Naive thymus-derived CD4-positive, alpha-beta T cell (primary cell): ENCODE data around the gene RNF150. TPM values are rescaled to one million over a fixed set of nuclear protein-coding genes. Genes with fewer than 3 reads are reported as not detected.

ENCODE experiments used
- ATAC-seq: fragments of 150-1000 bp; cut with Tn5 transposase; 2 replicates; pipeline ENCODE4 v1.10.0; 2021; ENCODE audit warnings: mild to moderate bottlenecking, moderate library complexity
- CTCF ChIA-PET: fragments of 350-600 bp; sonication (Branson Sonifier 250); formaldehyde crosslinking; loops from one replicate; lab custom pipeline; 2021; ENCODE audit warnings: antibody characterized with exemption; lab: Charles Lee
- POLR2A ChIA-PET: fragments of 350-600 bp; sonication (Branson Sonifier 250); formaldehyde crosslinking; loops from one replicate; lab custom pipeline; 2021; ENCODE audit warnings: antibody characterized with exemption, inconsistent platforms; lab: Charles Lee
- DNase-seq, 9 donors: peaks; one replicate each; pipeline versions ENCODE4 v3.0.0 to v3.0.0-alpha.2; 2020 to 2022; ENCODE audit warnings: mixed read lengths in 1 of 9
- H3K27ac ChIP-seq: one replicate; pipeline ENCODE4 v1.7.0; 2013; ENCODE audit warnings: mild to moderate bottlenecking, low read depth, low read length, moderate library complexity
- H3K27me3 ChIP-seq, 2 donors: one replicate each; pipeline ENCODE4 v1.7.0; 2013; ENCODE audit warnings: low read length in 2 of 2, mild to moderate bottlenecking in 2 of 2, moderate library complexity in 2 of 2; ENCODE audit not compliant: control insufficient read depth in 2 of 2, insufficient read depth in 2 of 2
- H3K36me3 ChIP-seq, 3 experiments: 1 replicate in 2 of 3; 2 replicates in 1 of 3; pipeline ENCODE4 v1.7.0; 2013; ENCODE audit warnings: low read length in 3 of 3, mild to moderate bottlenecking in 3 of 3, moderate library complexity in 1 of 3; ENCODE audit not compliant: insufficient read depth in 3 of 3, control insufficient read depth in 2 of 3
- H3K4me1 ChIP-seq, 2 donors: one replicate each; pipeline ENCODE4 v1.7.0; 2013; ENCODE audit warnings: low read length in 2 of 2, mild to moderate bottlenecking in 2 of 2, moderate library complexity in 1 of 2; ENCODE audit not compliant: control insufficient read depth in 2 of 2, insufficient read depth in 2 of 2
- H3K4me3 ChIP-seq: 2 replicates; pipeline ENCODE4 v1.7.0; 2013; ENCODE audit warnings: mild to moderate bottlenecking, low read length
- H3K9me3 ChIP-seq, 3 experiments: 1 replicate in 2 of 3; 2 replicates in 1 of 3; pipeline ENCODE4 v1.7.0; 2013; ENCODE audit warnings: low read length in 3 of 3; ENCODE audit not compliant: control insufficient read depth in 2 of 3
- H3K27ac Mint-ChIP-seq, 9 donors: one replicate each; pipeline ENCODE4 v1.8.0; 2020 to 2022; ENCODE audit warnings: mixed read lengths in 9 of 9, mild to moderate bottlenecking in 8 of 9, moderate library complexity in 5 of 9, inconsistent platforms in 2 of 9
- H3K27me3 Mint-ChIP-seq, 5 donors: one replicate each; pipeline ENCODE4 v1.8.0; 2021 to 2022; ENCODE audit warnings: mixed read lengths in 5 of 5, mild to moderate bottlenecking in 1 of 5
- H3K36me3 Mint-ChIP-seq, 5 donors: one replicate each; pipeline ENCODE4 v1.8.0; 2020 to 2022; ENCODE audit warnings: mixed read lengths in 5 of 5, mild to moderate bottlenecking in 3 of 5, inconsistent platforms in 1 of 5
- H3K4me1 Mint-ChIP-seq, 7 donors: one replicate each; pipeline ENCODE4 v1.8.0; 2020 to 2022; ENCODE audit warnings: mixed read lengths in 7 of 7, mild to moderate bottlenecking in 3 of 7, inconsistent platforms in 1 of 7
- H3K4me3 Mint-ChIP-seq, 10 donors: one replicate each; pipeline ENCODE4 v1.8.0; 2020 to 2022; ENCODE audit warnings: mild to moderate bottlenecking in 10 of 10, mixed read lengths in 10 of 10, moderate library complexity in 6 of 10, inconsistent platforms in 2 of 10
- H3K9me3 Mint-ChIP-seq, 11 donors: one replicate each; pipeline ENCODE4 v1.8.0; 2020 to 2022; ENCODE audit warnings: mixed read lengths in 11 of 11, mild to moderate bottlenecking in 4 of 11, inconsistent platforms in 1 of 11, moderate library complexity in 1 of 11
- intact Hi-C, 2 donors: fragments of 100-400 bp; cut with micrococcal nuclease; formaldehyde crosslinking; loops; one replicate each; pipeline ENCODE4 v1.15.1; 2023
- polyA plus RNA-seq, 2 donors: library from polyadenylated mRNA; unstranded; fragments of 300-500 nt; fragmentation: Illumina TruSeq; gene quantifications; one replicate each; pipeline ENCODE4 v1.2.3, GENCODE V29; 2021
- total RNA-seq, 6 experiments: library from RNA in 5 of 6; stranded (reverse) in 5 of 6; gene quantifications; 1 replicate in 5 of 6; 2 replicates in 1 of 6; pipeline ENCODE4 v1.2.3 and lab custom pipeline; 2021 to 2026

Gene RNF150
- total and polyA plus RNA-seq, 7 experiments from 2014 or later = 0.02 TPM; not detected in 6

- Mint-ChIP-seq H3K27me3 (peaks cover 6 to 13% (median 11%) of the 10 kb centered on the region in 5 donors), H3K4me3 (no peak overlapping the region), H3K27ac (no peak overlapping the region), H3K9me3 (peaks cover 0 to 7% (median 2%) of the 10 kb centered on the region in 11 donors), H3K4me1 (no peaks in the 10 kb centered on the region), H3K36me3 (no peaks in the 10 kb centered on the region)
- no peak for ATAC-seq
- no peak for DNase-seq
- ChIA-PET CTCF (no interaction called here), POLR2A (no interaction called here)
- Histone ChIP-seq H3K27me3 (no peaks in the 10 kb centered on the region), H3K4me3 (no peak overlapping the region), H3K4me1 (no peaks in the 10 kb centered on the region), H3K36me3 (no peaks in the 10 kb centered on the region), H3K9me3 (no peaks in the 10 kb centered on the region), H3K27ac (no peak overlapping the region)
- intact Hi-C loops = no loop called here
Measured at GRCh38 chr4:141121101-141121500, 12.2 kb downstream of the RNF150 start.

DNA sequence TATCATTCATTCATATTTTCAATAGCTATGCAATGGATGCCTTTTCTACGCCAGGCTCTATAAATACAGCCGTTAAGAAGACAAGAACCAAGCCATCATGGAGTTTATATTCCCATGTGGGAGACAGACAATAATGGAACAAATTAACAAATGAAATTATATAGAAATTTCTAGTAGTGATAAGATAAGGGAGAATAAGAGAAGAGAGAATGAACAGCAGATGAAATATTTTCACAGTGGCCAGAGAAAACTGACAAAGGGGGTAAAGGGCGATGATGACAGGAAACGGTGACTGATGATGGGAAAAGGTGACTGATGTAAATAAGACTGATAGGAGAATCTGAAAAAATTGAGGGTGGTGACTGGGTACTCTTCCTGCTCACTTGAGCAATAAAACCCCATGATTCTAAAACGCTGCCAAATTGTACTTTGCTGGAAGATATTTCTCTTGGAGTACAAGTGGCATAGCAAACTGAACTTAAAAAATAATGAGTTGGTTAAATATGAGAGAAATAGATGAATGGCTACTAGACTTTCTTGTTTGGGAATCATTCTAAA, 13.2 kb downstream of the RNF150 start:
- Mint-ChIP-seq H3K4me1 (no peaks in the 10 kb centered on the region), H3K36me3 (no peaks in the 10 kb centered on the region), H3K9me3 (peaks cover 0 to 13% (median 5%) of the 10 kb centered on the region in 11 donors), H3K4me3 (no peak overlapping the region), H3K27ac (no peak overlapping the region), H3K27me3 (peaks cover 0 to 12% (median 8%) of the 10 kb centered on the region in 5 donors)
- Histone ChIP-seq H3K9me3 (no peaks in the 10 kb centered on the region), H3K4me1 (no peaks in the 10 kb centered on the region), H3K27me3 (no peaks in the 10 kb centered on the region), H3K36me3 (no peaks in the 10 kb centered on the region), H3K4me3 (no peak overlapping the region), H3K27ac (no peak overlapping the region)
- ATAC-seq (no peak), DNase-seq (no peak)
- POLR2A ChIA-PET = no interaction called here
- intact Hi-C loops = no loop called here
- CTCF ChIA-PET = no interaction called here

- intact Hi-C loops = no loop called here
- CTCF ChIA-PET = no interaction called here
Measured at GRCh38 chr4:141119071-141119470, 14.2 kb downstream of the RNF150 start.

DNA sequence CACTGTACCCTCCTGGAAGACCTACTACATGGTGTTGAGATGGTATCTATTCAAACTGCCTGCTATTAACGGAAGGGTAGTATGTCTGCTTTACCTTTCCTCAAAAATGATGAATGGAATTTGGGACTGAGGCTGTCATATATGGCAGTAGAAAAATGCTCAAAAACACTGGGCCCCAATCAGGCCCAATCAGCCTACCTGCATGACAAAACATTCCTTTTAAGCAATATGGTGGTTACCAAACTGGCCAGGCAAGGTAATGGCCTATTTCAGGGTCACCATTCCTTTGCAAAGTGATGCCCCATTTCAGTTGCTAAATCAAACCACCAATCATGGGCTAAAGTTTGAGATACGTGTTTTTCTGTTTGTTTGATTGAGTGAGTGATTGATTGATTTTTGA, 14.9 kb downstream of the RNF150 start:
- H3K9me3 ChIP-seq = no peaks in the 10 kb centered on the region
- no peaks in the 10 kb centered on the region for H3K27me3 ChIP-seq
- ChIA-PET CTCF (no interaction called here), POLR2A (no interaction called here)
- Mint-ChIP-seq H3K9me3 (peaks cover 0 to 29% (median 6%) of the 10 kb centered on the region in 11 donors), H3K27ac (no peak overlapping the region), H3K4me1 (no peaks in the 10 kb centered on the region), H3K4me3 (no peak overlapping the region), H3K27me3 (peaks cover 0 to 23% (median 10%) of the 10 kb centered on the region in 5 donors), H3K36me3 (peaks cover 0 to 5% (median 0%) of the 10 kb centered on the region in 5 donors)
- no peaks in the 10 kb centered on the region for H3K4me1 ChIP-seq
- H3K36me3 ChIP-seq = no peaks in the 10 kb centered on the region
- no peak for ATAC-seq
- DNase-seq = no peak
- H3K27ac ChIP-seq = no peak overlapping the region
- intact Hi-C loops = no loop called here
- no peak overlapping the region for H3K4me3 ChIP-seq

More at GRCh38 chr4:141119071-141119470, 14.2 kb downstream of the RNF150 start:
- H3K27ac Mint-ChIP-seq = no peak overlapping the region
- no peak overlapping the region for H3K27ac ChIP-seq
- ATAC-seq (no peak), DNase-seq (no peak)
- H3K4me1 Mint-ChIP-seq = no peaks in the 10 kb centered on the region
- peaks cover 0 to 17% (median 10%) of the 10 kb centered on the region in 5 donors for H3K27me3 Mint-ChIP-seq
- peaks cover 0 to under 1% (median 0%) of the 10 kb centered on the region in 5 donors for H3K36me3 Mint-ChIP-seq
- no peaks in the 10 kb centered on the region for H3K27me3 ChIP-seq
- no peak overlapping the region for H3K4me3 Mint-ChIP-seq
- peaks cover 0 to 23% (median 5%) of the 10 kb centered on the region in 11 donors for H3K9me3 Mint-ChIP-seq
- no peaks in the 10 kb centered on the region for H3K36me3 ChIP-seq
- POLR2A ChIA-PET = no interaction called here
- no peaks in the 10 kb centered on the region for H3K4me1 ChIP-seq
- no peak overlapping the region for H3K4me3 ChIP-seq
- no peaks in the 10 kb centered on the region for H3K9me3 ChIP-seq

DNA sequence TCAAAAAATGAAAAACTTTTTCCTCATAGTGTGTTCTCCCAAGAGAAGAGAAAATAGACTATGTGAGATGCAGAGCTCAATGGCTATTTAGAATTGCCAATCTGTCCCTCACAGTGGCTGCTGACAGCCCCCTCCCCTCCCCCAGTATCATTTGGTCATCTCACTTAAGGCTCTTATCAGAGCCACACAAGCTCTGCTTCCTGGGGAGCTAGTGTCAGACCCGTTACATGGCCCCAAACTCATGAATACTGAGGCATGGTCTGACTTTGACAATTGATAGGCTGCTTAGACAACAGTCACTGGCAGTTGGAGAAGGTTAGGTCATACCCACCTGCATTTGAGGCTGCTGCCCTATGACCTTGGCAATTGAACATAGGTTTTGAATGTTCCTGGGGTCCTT, 15.3 kb downstream of the RNF150 start:
- Mint-ChIP-seq H3K27me3 (peaks cover 0 to 22% (median 10%) of the 10 kb centered on the region in 5 donors), H3K9me3 (peaks cover 0 to 30% (median 6%) of the 10 kb centered on the region in 11 donors), H3K4me3 (no peak overlapping the region), H3K4me1 (no peaks in the 10 kb centered on the region), H3K36me3 (peaks cover 0 to 5% (median 0%) of the 10 kb centered on the region in 5 donors), H3K27ac (no peak overlapping the region)
- H3K27me3 ChIP-seq = no peaks in the 10 kb centered on the region
- CTCF ChIA-PET = no interaction called here
- POLR2A ChIA-PET = no interaction called here
- H3K4me3 ChIP-seq = no peak overlapping the region
- no peaks in the 10 kb centered on the region for H3K9me3 ChIP-seq
- no peak for DNase-seq
- intact Hi-C loops = no loop called here
- H3K27ac ChIP-seq = no peak overlapping the region
- no peak for ATAC-seq
- no peaks in the 10 kb centered on the region for H3K4me1 ChIP-seq
- no peaks in the 10 kb centered on the region for H3K36me3 ChIP-seq

DNA sequence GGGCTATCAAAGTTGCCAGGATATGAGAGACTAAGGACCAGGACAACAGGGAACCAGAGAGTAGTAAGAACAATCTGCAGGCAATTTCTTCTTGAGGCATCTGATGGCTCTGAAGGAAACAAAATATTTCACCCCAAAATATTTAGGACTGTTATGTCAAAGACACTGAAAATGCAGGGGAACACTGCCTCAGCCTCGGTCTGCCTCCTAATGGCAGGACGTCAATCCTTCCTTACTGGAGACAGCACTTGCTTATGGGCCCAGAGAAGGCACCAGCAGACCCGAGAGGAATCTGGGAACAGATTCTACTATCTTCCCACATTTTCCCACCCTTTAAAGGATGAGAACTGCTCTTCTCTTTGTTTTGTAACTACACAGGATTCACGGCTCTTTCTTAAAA, 23.3 kb downstream of the RNF150 start:
- ATAC-seq (no peak), DNase-seq (no peak)
- Histone ChIP-seq H3K4me3 (no peak overlapping the region), H3K27me3 (no peaks in the 10 kb centered on the region), H3K36me3 (no peaks in the 10 kb centered on the region), H3K4me1 (no peaks in the 10 kb centered on the region), H3K9me3 (no peaks in the 10 kb centered on the region), H3K27ac (no peak overlapping the region)
- ChIA-PET POLR2A (no interaction called here), CTCF (no interaction called here)
- no peak overlapping the region for H3K27ac Mint-ChIP-seq
- peaks cover 0 to 5% (median 0%) of the 10 kb centered on the region in 5 donors for H3K36me3 Mint-ChIP-seq
- H3K27me3 Mint-ChIP-seq = peaks cover 0 to 23% (median 14%) of the 10 kb centered on the region in 5 donors
- H3K9me3 Mint-ChIP-seq = peaks cover 0 to 17% (median 3%) of the 10 kb centered on the region in 11 donors
- intact Hi-C loops = no loop called here
- H3K4me1 Mint-ChIP-seq = no peaks in the 10 kb centered on the region
- no peak overlapping the region for H3K4me3 Mint-ChIP-seq

- no peak overlapping the region for H3K27ac ChIP-seq
- no peaks in the 10 kb centered on the region for H3K36me3 ChIP-seq
- CTCF ChIA-PET = no interaction called here
- intact Hi-C loops = no loop called here
- POLR2A ChIA-PET = no interaction called here
- ATAC-seq (no peak), DNase-seq (no peak)
- no peak overlapping the region for H3K4me3 ChIP-seq
- H3K4me3 Mint-ChIP-seq = no peak overlapping the region
- H3K27me3 ChIP-seq = no peaks in the 10 kb centered on the region
- H3K4me1 ChIP-seq = no peaks in the 10 kb centered on the region
- H3K27ac Mint-ChIP-seq = no peak overlapping the region
- H3K4me1 Mint-ChIP-seq = no peaks in the 10 kb centered on the region
- H3K9me3 Mint-ChIP-seq = peaks cover 0 to 4% (median 0%) of the 10 kb centered on the region in 11 donors
- H3K36me3 Mint-ChIP-seq = no peaks in the 10 kb centered on the region
- H3K9me3 ChIP-seq = no peaks in the 10 kb centered on the region
- peaks cover 0 to 11% (median 6%) of the 10 kb centered on the region in 5 donors for H3K27me3 Mint-ChIP-seq
Measured at GRCh38 chr4:141107927-141108326, 25.3 kb downstream of the RNF150 start.
